Measurements from ENCODE around the gene HSPA12A.

Gene HSPA12A

GRCh38 chr10:116633216-116633600 lies 109.2 kb downstream of the HSPA12A start:
- CTCF ChIA-PET: no interaction called here
- Histone ChIP-seq H3K4me3 (ENCODE audit: low read depth, low read length) (no peak overlapping the region), H3K4me1 (ENCODE audit: control insufficient read depth, insufficient read depth, low read length) (no peaks in the 10 kb centered on the region), H3K9me3 (ENCODE audit: control insufficient read depth, insufficient read depth, low read depth, low read length) (no peaks in the 10 kb centered on the region), H3K36me3 (ENCODE audit: control insufficient read depth in 2 of 2, insufficient read depth in 1 of 2, low read length in 2 of 2) (no peaks in the 10 kb centered on the region), H3K27ac (ENCODE audit: extremely low read depth, low read depth, low read length) (no peak overlapping the region)
- POLR2A ChIA-PET: no interaction called here
- no peak for TF ChIP-seq ZBTB44 (tag by site-specific recombination; IDR thresholded peaks at IDR 0.05)
- TF ChIP-seq ZXDB (tag by site-specific recombination; IDR thresholded peaks at IDR 0.05): no peak
- no peak for TF ChIP-seq ZNF146 (tag by site-specific recombination; IDR thresholded peaks at IDR 0.05)
- no peak for TF ChIP-seq ZBTB49 (tag by site-specific recombination; IDR thresholded peaks at IDR 0.05; ENCODE audit: low read depth)
- TF ChIP-seq ZNF214 (tag by site-specific recombination; IDR thresholded peaks at IDR 0.05; ENCODE audit: borderline replicate concordance): no peak
- TF ChIP-seq PRDM1 (tag by site-specific recombination; IDR thresholded peaks at IDR 0.05): no peak
- TF ChIP-seq ZNF473 (tag by site-specific recombination; IDR thresholded peaks at IDR 0.05): no peak
- no peak for TF ChIP-seq ZNF561 (tag by site-specific recombination; IDR thresholded peaks at IDR 0.05; ENCODE audit: borderline replicate concordance)
- TF ChIP-seq ZNF544 (tag by site-specific recombination; IDR thresholded peaks at IDR 0.05): no peak
- no peak for TF ChIP-seq ZNF274 (IDR thresholded peaks at IDR 0.05; ENCODE audit: low read length)
- no peak for TF ChIP-seq ZNF274 (tag by site-specific recombination; IDR thresholded peaks at IDR 0.05; ENCODE audit: borderline replicate concordance)
- no peak for TF ChIP-seq RBAK (tag by site-specific recombination; IDR thresholded peaks at IDR 0.05)
- no peak for TF ChIP-seq ZBTB48 (tag by site-specific recombination; IDR thresholded peaks at IDR 0.05)
- TF ChIP-seq ZNF266 (tag by site-specific recombination; IDR thresholded peaks at IDR 0.05; ENCODE audit: low read depth): no peak
- no peak for TF ChIP-seq ZNF140 (tag by site-specific recombination; IDR thresholded peaks at IDR 0.05)
- no peak for TF ChIP-seq ZNF521 (tag by site-specific recombination; IDR thresholded peaks at IDR 0.05)
- TF ChIP-seq ZNF148 (tag by site-specific recombination; IDR thresholded peaks at IDR 0.05; ENCODE audit: borderline replicate concordance): no peak
- TF ChIP-seq SP7 (tag by site-specific recombination; IDR thresholded peaks at IDR 0.05): no peak

- H3K27ac ChIP-seq (ENCODE audit: extremely low read depth, low read depth, low read length): no peak overlapping the region
- no peaks in the 10 kb centered on the region for H3K9me3 ChIP-seq (ENCODE audit: control insufficient read depth, insufficient read depth, low read depth, low read length)
- no peaks in the 10 kb centered on the region for H3K36me3 ChIP-seq (ENCODE audit: control insufficient read depth in 2 of 2, insufficient read depth in 1 of 2, low read length in 2 of 2)
- H3K4me1 ChIP-seq (ENCODE audit: control insufficient read depth, insufficient read depth, low read length): no peaks in the 10 kb centered on the region
- ChIA-PET POLR2A (no interaction called here), CTCF (no interaction called here)
- no peak overlapping the region for H3K4me3 ChIP-seq (ENCODE audit: low read depth, low read length)
- no peak for TF ChIP-seq ZNF692 (tag by site-specific recombination; IDR thresholded peaks at IDR 0.05)
- TF ChIP-seq ZNF777 (tag by site-specific recombination; IDR thresholded peaks at IDR 0.05; ENCODE audit: borderline replicate concordance): no peak
- no peak for TF ChIP-seq TRIM28 (IDR thresholded peaks at IDR 0.05; ENCODE audit: borderline replicate concordance, low read length)
- no peak for TF ChIP-seq ZNF148 (tag by site-specific recombination; IDR thresholded peaks at IDR 0.05; ENCODE audit: borderline replicate concordance)
- TF ChIP-seq ZFP3 (tag by site-specific recombination; IDR thresholded peaks at IDR 0.05; ENCODE audit: low read depth): no peak
- no peak for TF ChIP-seq ZNF37A (tag by site-specific recombination; IDR thresholded peaks at IDR 0.05)
- TF ChIP-seq ZBTB8A (tag by site-specific recombination; IDR thresholded peaks at IDR 0.05): no peak
Observed at GRCh38 chr10:116632596-116633215, 109.7 kb downstream of the HSPA12A start.

All from HEK293 (cell line).